SH-SY5Y (cell line): ENCODE measurements around the gene FAM240A.

ENCODE experiments used
- GATA2 ChIP-seq: IDR thresholded peaks from 2 replicates; pipeline ENCODE4 v1.6.1; 2011; ENCODE audit warnings: mild to moderate bottlenecking, low read depth, low read length
- GATA3 ChIP-seq: IDR thresholded peaks from 2 replicates; pipeline ENCODE4 v1.6.1; 2011; ENCODE audit warnings: low read depth, mild to moderate bottlenecking, low read length, moderate library complexity

DNA sequence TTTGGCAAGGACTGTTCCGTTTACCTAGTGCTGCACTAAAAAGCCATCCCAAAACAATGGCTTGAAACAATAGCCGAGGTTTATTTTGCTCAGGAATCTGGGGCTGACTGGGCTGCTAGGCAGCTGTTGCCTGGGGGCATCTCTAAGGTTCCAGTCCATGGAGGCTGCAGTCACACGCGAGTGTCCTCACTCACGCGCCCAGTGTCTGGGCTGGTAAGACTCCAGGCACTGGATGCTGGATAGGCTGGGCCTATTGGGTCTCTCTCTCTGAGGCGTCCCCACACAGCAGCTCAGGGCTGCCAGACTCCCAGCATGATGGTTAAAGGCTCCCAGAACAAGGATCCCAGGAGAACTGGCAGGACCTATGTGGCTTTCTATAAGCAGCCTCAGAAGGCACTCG is 47.0 kb downstream of the FAM240A start:
- TF ChIP-seq GATA2 = no peak
- no peak for TF ChIP-seq GATA3
